Measurements from ENCODE around the gene NHSL2. TPM values are rescaled to one million over a fixed set of nuclear protein-coding genes. Genes with fewer than 3 reads are reported as not detected.

NHSL2 gene
- total RNA-seq, 1 experiment from 2014 or later, result 0.58 TPM

- CTCF ChIA-PET, result no interaction called here
- no peak overlapping the region for H3K27ac ChIP-seq (ENCODE audit: low read depth, low read length, poor library complexity, severe bottlenecking)
- no peak for DNase-seq (ENCODE audit: low spot score)
- POLR2A ChIA-PET (ENCODE audit: low non-redundant PET), result no interaction called here
- intact Hi-C loops (cut with micrococcal nuclease; ENCODE audit: unreplicated experiment), result no loop called here
- H3K4me1 ChIP-seq (ENCODE audit: insufficient read depth, low read length, poor library complexity, severe bottlenecking), result no peaks in the 10 kb centered on the region
- BruUV-seq (replicated peaks), result no TSS peak
- TF ChIP-seq EZH2 (IDR thresholded peaks at IDR 0.05; ENCODE audit: borderline replicate concordance, low read depth, low read length, poor library complexity, severe bottlenecking), result no peak
- TF ChIP-seq CTCF (conservative IDR thresholded peaks at IDR 0.05; ENCODE audit: low read depth, low read length), result no peak
- no peaks in the 10 kb centered on the region for H3K9me3 ChIP-seq (ENCODE audit: low read depth, low read length, poor library complexity, severe bottlenecking)
- H3K4me3 ChIP-seq (ENCODE audit: low read depth, low read length, poor library complexity, severe bottlenecking), result no peak overlapping the region
- H3K36me3 ChIP-seq (ENCODE audit: insufficient read depth, low read length, poor library complexity, severe bottlenecking), result no peaks in the 10 kb centered on the region
- peaks cover 14% of the 10 kb centered on the region for H3K27me3 ChIP-seq (replicated peaks; ENCODE audit: insufficient read depth, low read depth, low read length, poor library complexity)
Measured at GRCh38 chrX:72015383-72015782, 104.7 kb downstream of the NHSL2 start.

DNA sequence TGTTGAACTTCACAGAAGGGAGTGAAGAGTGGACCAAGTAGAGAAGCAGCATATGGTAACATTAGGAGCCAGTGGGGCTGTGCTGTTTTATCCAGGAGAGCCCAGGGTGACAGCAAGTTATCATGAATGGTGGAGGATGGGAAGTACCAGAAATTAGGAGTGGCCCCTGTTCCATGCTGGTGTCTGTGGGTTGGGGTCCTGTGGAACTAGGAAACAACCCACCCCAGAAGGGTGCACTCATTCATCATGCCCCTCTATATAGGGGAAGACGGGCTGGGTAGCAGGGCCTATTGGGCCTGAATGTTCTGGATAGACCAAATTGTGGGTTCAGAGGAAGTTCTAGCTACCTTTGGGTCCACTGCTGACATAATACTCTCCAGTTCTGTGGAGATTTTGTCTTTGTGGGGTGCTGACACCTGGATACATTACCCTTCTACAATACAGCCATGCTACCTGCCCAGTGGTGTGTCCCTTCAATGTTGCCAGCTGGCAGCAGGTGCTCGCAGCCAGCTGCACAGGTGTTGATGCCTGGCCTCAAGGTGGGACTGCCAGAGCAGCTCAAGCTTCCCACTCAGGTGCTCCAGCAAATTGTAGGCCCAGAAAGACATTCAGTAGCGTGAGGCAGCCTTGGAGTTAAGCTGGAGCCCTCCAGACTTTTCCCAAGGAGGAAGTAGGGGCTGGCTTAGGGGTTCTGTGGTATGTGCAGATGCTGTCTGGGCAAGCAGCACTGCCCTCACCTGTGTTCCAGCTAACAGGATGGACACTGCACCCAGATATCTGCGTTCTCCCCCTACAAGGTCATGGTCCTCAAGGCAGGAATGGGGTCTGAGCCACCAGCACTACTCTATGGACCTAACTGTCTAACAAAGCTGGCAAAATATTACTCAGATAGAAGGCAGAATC, 106.5 kb downstream of the NHSL2 start:
- H3K27ac ChIP-seq (ENCODE audit: low read depth, low read length, poor library complexity, severe bottlenecking), result no peak overlapping the region
- no peaks in the 10 kb centered on the region for H3K36me3 ChIP-seq (ENCODE audit: insufficient read depth, low read length, poor library complexity, severe bottlenecking)
- H3K9me3 ChIP-seq (ENCODE audit: low read depth, low read length, poor library complexity, severe bottlenecking), result no peaks in the 10 kb centered on the region
- CTCF ChIA-PET, result interaction anchor here (0.6 kb wide), 1 partner anchor 26 kb away, joined by 4 read pairs; no protein-coding TSS in a partner anchor
- no TSS peak for BruUV-seq (replicated peaks)
- H3K27me3 ChIP-seq (replicated peaks; ENCODE audit: insufficient read depth, low read depth, low read length, poor library complexity), result peaks cover 14% of the 10 kb centered on the region
- POLR2A ChIA-PET (ENCODE audit: low non-redundant PET), result no interaction called here
- H3K4me1 ChIP-seq (ENCODE audit: insufficient read depth, low read length, poor library complexity, severe bottlenecking), result no peaks in the 10 kb centered on the region
- no peak overlapping the region for H3K4me3 ChIP-seq (ENCODE audit: low read depth, low read length, poor library complexity, severe bottlenecking)
- no peak for DNase-seq (ENCODE audit: low spot score)
- intact Hi-C loops (cut with micrococcal nuclease; ENCODE audit: unreplicated experiment), result no loop called here
- TF ChIP-seq CTCF (conservative IDR thresholded peaks at IDR 0.05; ENCODE audit: low read depth, low read length), result no peak
- no peak for TF ChIP-seq EZH2 (IDR thresholded peaks at IDR 0.05; ENCODE audit: borderline replicate concordance, low read depth, low read length, poor library complexity, severe bottlenecking)

DNA sequence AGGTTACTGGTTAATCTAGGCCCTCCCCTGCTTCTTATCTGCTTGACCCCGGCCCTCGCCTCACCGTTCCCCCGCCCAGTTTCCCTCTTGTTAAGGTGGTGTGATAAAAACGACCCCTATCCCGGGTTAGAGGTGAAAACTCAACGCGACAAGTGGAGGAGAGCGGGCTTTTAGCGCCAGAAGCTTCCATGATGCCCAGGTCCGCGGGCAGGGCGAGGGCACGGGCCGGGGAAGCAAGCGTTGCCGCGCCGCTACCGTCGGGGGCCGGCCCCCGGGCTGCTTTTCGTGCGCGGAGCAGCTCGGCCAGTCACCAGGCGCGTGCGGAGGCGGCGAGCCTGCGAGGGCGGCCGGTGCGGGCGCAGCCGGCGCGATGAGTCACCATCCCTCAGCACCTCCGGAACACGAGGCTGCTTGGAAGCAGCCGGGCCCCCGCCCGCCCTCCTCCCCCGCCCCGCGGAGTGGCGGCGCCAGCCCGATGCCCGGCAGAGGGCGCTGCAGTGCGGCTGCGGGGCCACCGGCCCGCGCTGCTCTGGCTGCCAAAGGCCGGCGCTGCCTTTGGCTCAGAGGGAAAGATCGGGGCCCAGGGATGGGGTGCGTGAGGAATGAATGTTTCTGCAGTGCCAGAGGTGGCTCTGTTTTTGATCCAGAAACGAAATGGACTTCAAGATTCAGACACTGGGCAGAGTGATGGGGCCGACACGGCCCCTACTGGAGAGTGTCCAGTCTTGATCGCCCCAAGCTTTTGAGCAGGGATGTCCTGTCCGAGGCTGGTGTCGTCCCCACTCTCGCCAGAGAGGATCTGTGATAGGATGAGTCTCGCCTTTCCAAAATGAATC, 107.8 kb downstream of the NHSL2 start:
- POLR2A ChIA-PET (ENCODE audit: low non-redundant PET), result interaction anchor here (0.6 kb wide), 1 partner anchor 653 kb away, joined by 3 read pairs; the partner anchor contains the start of gene TAF1
- no peak overlapping the region for H3K4me3 ChIP-seq (ENCODE audit: low read depth, low read length, poor library complexity, severe bottlenecking)
- H3K9me3 ChIP-seq (ENCODE audit: low read depth, low read length, poor library complexity, severe bottlenecking), result no peaks in the 10 kb centered on the region
- H3K4me1 ChIP-seq (ENCODE audit: insufficient read depth, low read length, poor library complexity, severe bottlenecking), result no peaks in the 10 kb centered on the region
- H3K27ac ChIP-seq (ENCODE audit: low read depth, low read length, poor library complexity, severe bottlenecking), result no peak overlapping the region
- H3K36me3 ChIP-seq (ENCODE audit: insufficient read depth, low read length, poor library complexity, severe bottlenecking), result no peaks in the 10 kb centered on the region
- CTCF ChIA-PET, result interaction anchor here (0.6 kb wide), 1 partner anchor 244 kb away, joined by 4 read pairs; no protein-coding TSS in a partner anchor
- intact Hi-C loops (cut with micrococcal nuclease; ENCODE audit: unreplicated experiment), result loop anchor here (1.0 kb wide), 1 partner anchor 108 kb away; no protein-coding TSS in a partner anchor
- no TSS peak for BruUV-seq (replicated peaks)
- DNase-seq (ENCODE audit: low spot score), result peak; percentile 86
- peaks cover 14% of the 10 kb centered on the region for H3K27me3 ChIP-seq (replicated peaks; ENCODE audit: insufficient read depth, low read depth, low read length, poor library complexity)
- TF ChIP-seq EZH2 (IDR thresholded peaks at IDR 0.05; ENCODE audit: borderline replicate concordance, low read depth, low read length, poor library complexity, severe bottlenecking) (no peak), CTCF (conservative IDR thresholded peaks at IDR 0.05; ENCODE audit: low read depth, low read length) (peak; percentile 57)

Measured in A673 (cell line).